Endodermal cell (in vitro differentiated cells): ENCODE measurements around the gene LRRC27. TPM values are rescaled to one million over a fixed set of nuclear protein-coding genes. Genes with fewer than 3 reads are reported as not detected.

ENCODE experiments used
- DNase-seq: peaks from one replicate; pipeline ENCODE4 v3.0.0-alpha.2; 2017
- H3K27ac ChIP-seq: 2 replicates; pipeline ENCODE4 v1.5.1; 2013; ENCODE audit warnings: mild to moderate bottlenecking, low read depth, low read length, moderate library complexity
- H3K27me3 ChIP-seq: 2 replicates; pipeline ENCODE4 v1.6.1; 2013; ENCODE audit warnings: mild to moderate bottlenecking, low read length, moderate library complexity; ENCODE audit not compliant: insufficient read depth, control insufficient read depth, poor library complexity, severe bottlenecking
- H3K36me3 ChIP-seq: 2 replicates; pipeline ENCODE4 v1.7.0; 2013; ENCODE audit warnings: mild to moderate bottlenecking, low read length, moderate library complexity; ENCODE audit not compliant: control insufficient read depth, insufficient read depth
- H3K4me1 ChIP-seq: one replicate; pipeline ENCODE4 v1.7.0; 2013; ENCODE audit warnings: low read length; ENCODE audit not compliant: control insufficient read depth, insufficient read depth
- H3K4me3 ChIP-seq: 2 replicates; pipeline ENCODE4 v1.5.1; 2013; ENCODE audit warnings: mild to moderate bottlenecking, low read length, moderate library complexity
- H3K9ac ChIP-seq: 2 replicates; pipeline ENCODE4 v1.6.1; 2013; ENCODE audit warnings: mild to moderate bottlenecking, low read length, moderate library complexity; ENCODE audit not compliant: poor library complexity, severe bottlenecking; ENCODE audit errors: extremely low read depth
- H3K9me3 ChIP-seq: 2 replicates; pipeline ENCODE4 v1.6.1; 2013; ENCODE audit warnings: mild to moderate bottlenecking, low read length, moderate library complexity; ENCODE audit not compliant: control insufficient read depth
- H3K27ac Mint-ChIP-seq: 2 replicates; pipeline ENCODE4 v1.8.0; 2020; ENCODE audit warnings: mixed read lengths
- H3K27me3 Mint-ChIP-seq: 2 replicates; pipeline ENCODE4 v1.8.0; 2021; ENCODE audit warnings: mild to moderate bottlenecking, mixed read lengths; ENCODE audit not compliant: insufficient read depth
- H3K36me3 Mint-ChIP-seq: 2 replicates; pipeline ENCODE4 v1.8.0; 2020; ENCODE audit warnings: low read depth, mixed read lengths
- H3K4me1 Mint-ChIP-seq: 2 replicates; pipeline ENCODE4 v1.8.0; 2020; ENCODE audit warnings: mixed read lengths
- H3K4me3 Mint-ChIP-seq: 2 replicates; pipeline ENCODE4 v1.8.0; 2020; ENCODE audit warnings: mild to moderate bottlenecking, moderate library complexity, mixed read lengths
- H3K9me3 Mint-ChIP-seq: 2 replicates; pipeline ENCODE4 v1.8.0; 2020; ENCODE audit warnings: mild to moderate bottlenecking, mixed read lengths
- CTCF ChIP-seq: fragments of 200-600 bp; sonication (generic); conservative IDR thresholded peaks from 2 replicates; pipeline ENCODE4 v1.5.0; 2021; ENCODE audit warnings: antibody characterized with exemption, mild to moderate bottlenecking
- WGBS, 2 experiments: methylation state at CpG; one replicate each; pipeline versions ENCODE4 v1.1.5 to v1.1.7; 2013; ENCODE audit warnings: missing lambda C conversion rate in 2 of 2, mixed read lengths in 1 of 2; ENCODE audit not compliant: insufficient coverage in 1 of 2, insufficient read length in 1 of 2; 5-methylcytosine and 5-hydroxymethylcytosine counted together
- total RNA-seq, 2 donors: library from RNA; stranded (reverse); fragmentation: NEBNext Ultra II Directional in 1 of 2; extraction: Animal tissue kit (Norgen Biotek cat#: 25700) in 1 of 2; gene quantifications; 2 replicates in 1 of 2; 3 replicates in 1 of 2; pipeline ENCODE4 v1.2.1, GENCODE V29; 2021

LRRC27 gene
- total RNA-seq, 2 donors from 2014 or later = 10.3 to 14.6 TPM

GRCh38 chr10:132357286-132358058 is 25.5 kb downstream of the LRRC27 start:
- Histone ChIP-seq H3K27me3 (no peaks in the 10 kb centered on the region), H3K27ac (no peak overlapping the region), H3K4me1 (no peaks in the 10 kb centered on the region), H3K4me3 (no peak overlapping the region), H3K9me3 (no peaks in the 10 kb centered on the region), H3K36me3 (no peaks in the 10 kb centered on the region), H3K9ac (no peak overlapping the region)
- Mint-ChIP-seq H3K4me3 (no peak overlapping the region), H3K4me1 (no peaks in the 10 kb centered on the region), H3K36me3 (peaks cover 5% of the 10 kb centered on the region), H3K9me3 (peaks cover 8% of the 10 kb centered on the region), H3K27me3 (no peaks in the 10 kb centered on the region), H3K27ac (no peak overlapping the region)
- WGBS, 2 experiments = 94 to 96% methylated on average over 4 to 15 of the region's 15 CpGs
- DNase-seq = no peak
- TF ChIP-seq CTCF = no peak

GRCh38 chr10:132359305-132360040 is 27.5 kb downstream of the LRRC27 start:
- peaks cover 10% of the 10 kb centered on the region for H3K9me3 Mint-ChIP-seq
- no peak overlapping the region for H3K4me3 Mint-ChIP-seq
- H3K36me3 ChIP-seq = no peaks in the 10 kb centered on the region
- 79 to 82% methylated on average over 12 to 20 of the region's 21 CpGs for WGBS, 2 experiments
- TF ChIP-seq CTCF = peak; percentile 16
- no peaks in the 10 kb centered on the region for H3K4me1 Mint-ChIP-seq
- no peak for DNase-seq
- H3K4me1 ChIP-seq = no peaks in the 10 kb centered on the region
- H3K27me3 ChIP-seq = no peaks in the 10 kb centered on the region
- peaks cover 9% of the 10 kb centered on the region for H3K36me3 Mint-ChIP-seq
- H3K27me3 Mint-ChIP-seq = no peaks in the 10 kb centered on the region
- no peak overlapping the region for H3K27ac Mint-ChIP-seq
- no peak overlapping the region for H3K9ac ChIP-seq
- no peak overlapping the region for H3K27ac ChIP-seq
- H3K4me3 ChIP-seq = no peak overlapping the region
- no peaks in the 10 kb centered on the region for H3K9me3 ChIP-seq

GRCh38 chr10:132360766-132361447 is 28.9 kb downstream of the LRRC27 start:
- H3K27me3 Mint-ChIP-seq = no peaks in the 10 kb centered on the region
- no peaks in the 10 kb centered on the region for H3K9me3 ChIP-seq
- H3K36me3 ChIP-seq = no peaks in the 10 kb centered on the region
- no peak overlapping the region for H3K4me3 ChIP-seq
- H3K9ac ChIP-seq = no peak overlapping the region
- no peak overlapping the region for H3K27ac Mint-ChIP-seq
- TF ChIP-seq CTCF = peak; percentile 85
- no peaks in the 10 kb centered on the region for H3K4me1 Mint-ChIP-seq
- peaks cover 18% of the 10 kb centered on the region for H3K36me3 Mint-ChIP-seq
- no peaks in the 10 kb centered on the region for H3K4me1 ChIP-seq
- H3K4me3 Mint-ChIP-seq = no peak overlapping the region
- H3K27me3 ChIP-seq = no peaks in the 10 kb centered on the region
- DNase-seq = peak; percentile 91
- H3K9me3 Mint-ChIP-seq = peaks cover 14% of the 10 kb centered on the region
- H3K27ac ChIP-seq = no peak overlapping the region
- WGBS, 2 experiments = 71 to 82% methylated on average over 14 to 22 of the region's 22 CpGs
